ENCODE results near the gene AUTS2. TPM values are rescaled to one million over a fixed set of nuclear protein-coding genes. Genes with fewer than 3 reads are reported as not detected.
A peak's percentile ranks its signal among the peaks of the same experiment; 100 is the strongest.

The AUTS2 gene
- total RNA-seq, 1 experiment from 2014 or later: 38.5 TPM

GRCh38 chr7:70408477-70408876, 810.2 kb downstream of the AUTS2 start:
- no peaks in the 10 kb centered on the region for H4K20me1 ChIP-seq (ENCODE audit: insufficient read depth, low read depth, low read length)
- peak overlapping the region; percentile 53 for H3K9ac ChIP-seq (ENCODE audit: low read length)
- H3K4me3 ChIP-seq (ENCODE audit: low read length): peak overlapping the region; percentile 7
- H3K27ac ChIP-seq (ENCODE audit: low read length): peak overlapping the region; percentile 94
- H3K4me2 ChIP-seq (ENCODE audit: low read depth, low read length, poor library complexity, severe bottlenecking): peak overlapping the region; percentile 54
- no peaks in the 10 kb centered on the region for H3K9me2 ChIP-seq (replicated peaks; ENCODE audit: insufficient read depth, low read length)
- H3K36me3 ChIP-seq (ENCODE audit: insufficient read depth, low read length): no peaks in the 10 kb centered on the region
- no peaks in the 10 kb centered on the region for H3K79me2 ChIP-seq (ENCODE audit: low read length)
- DNase-seq: peak; percentile 82
- H2AFZ ChIP-seq (ENCODE audit: low read length): peak overlapping the region; percentile 74
- peaks cover 86% of the 10 kb centered on the region for H3K4me1 ChIP-seq (ENCODE audit: low read length)
- no peaks in the 10 kb centered on the region for H3K9me3 ChIP-seq (ENCODE audit: low read length)
- H3K27me3 ChIP-seq (ENCODE audit: low read length): no peaks in the 10 kb centered on the region

- Histone ChIP-seq H4K20me1 (ENCODE audit: insufficient read depth, low read depth, low read length) (no peaks in the 10 kb centered on the region), H3K36me3 (ENCODE audit: insufficient read depth, low read length) (no peaks in the 10 kb centered on the region), H3K27ac (ENCODE audit: low read length) (peak overlapping the region; percentile 94), H3K4me3 (ENCODE audit: low read length) (peak overlapping the region; percentile 7), H3K9ac (ENCODE audit: low read length) (peak overlapping the region; percentile 53), H3K9me2 (replicated peaks; ENCODE audit: insufficient read depth, low read length) (no peaks in the 10 kb centered on the region), H3K27me3 (ENCODE audit: low read length) (no peaks in the 10 kb centered on the region), H3K4me1 (ENCODE audit: low read length) (peaks cover 85% of the 10 kb centered on the region), H3K4me2 (ENCODE audit: low read depth, low read length, poor library complexity, severe bottlenecking) (peak overlapping the region; percentile 54), H3K9me3 (ENCODE audit: low read length) (no peaks in the 10 kb centered on the region), H2AFZ (ENCODE audit: low read length) (peak overlapping the region; percentile 74; the same call in 1 of the 2 replicates), H3K79me2 (ENCODE audit: low read length) (no peaks in the 10 kb centered on the region)
- DNase-seq: no peak
Measured at GRCh38 chr7:70408891-70409290, 810.6 kb downstream of the AUTS2 start.

GRCh38 chr7:70410134-70410750, 812.0 kb downstream of the AUTS2 start:
- Histone ChIP-seq H3K9me2 (replicated peaks; ENCODE audit: insufficient read depth, low read length) (no peaks in the 10 kb centered on the region), H3K27me3 (ENCODE audit: low read length) (no peaks in the 10 kb centered on the region), H4K20me1 (ENCODE audit: insufficient read depth, low read depth, low read length) (no peaks in the 10 kb centered on the region), H3K79me2 (ENCODE audit: low read length) (no peaks in the 10 kb centered on the region), H3K27ac (ENCODE audit: low read length) (peak overlapping the region; percentile 94), H3K4me1 (ENCODE audit: low read length) (peaks cover 85% of the 10 kb centered on the region), H2AFZ (ENCODE audit: low read length) (no peak overlapping the region), H3K36me3 (ENCODE audit: insufficient read depth, low read length) (no peaks in the 10 kb centered on the region), H3K9ac (ENCODE audit: low read length) (peak overlapping the region; percentile 53), H3K4me2 (ENCODE audit: low read depth, low read length, poor library complexity, severe bottlenecking) (peak overlapping the region; percentile 54), H3K9me3 (ENCODE audit: low read length) (no peaks in the 10 kb centered on the region), H3K4me3 (ENCODE audit: low read length) (no peak overlapping the region)
- DNase-seq: peak; percentile 92

GRCh38 chr7:70414368-70414767, 816.1 kb downstream of the AUTS2 start:
- Histone ChIP-seq H3K9me3 (ENCODE audit: low read length) (no peaks in the 10 kb centered on the region), H3K79me2 (ENCODE audit: low read length) (no peaks in the 10 kb centered on the region), H3K4me1 (ENCODE audit: low read length) (peaks cover 85% of the 10 kb centered on the region), H3K4me2 (ENCODE audit: low read depth, low read length, poor library complexity, severe bottlenecking) (peak overlapping the region; percentile 68), H3K4me3 (ENCODE audit: low read length) (peak overlapping the region; percentile 6; the same call in 1 of the 2 replicates), H2AFZ (ENCODE audit: low read length) (0 out of 2 replicates have a peak overlapping the region, but pooled peaks have one; percentile 10), H3K9me2 (replicated peaks; ENCODE audit: insufficient read depth, low read length) (no peaks in the 10 kb centered on the region), H4K20me1 (ENCODE audit: insufficient read depth, low read depth, low read length) (no peaks in the 10 kb centered on the region), H3K9ac (ENCODE audit: low read length) (peak overlapping the region; percentile 72), H3K36me3 (ENCODE audit: insufficient read depth, low read length) (no peaks in the 10 kb centered on the region), H3K27me3 (ENCODE audit: low read length) (no peaks in the 10 kb centered on the region), H3K27ac (ENCODE audit: low read length) (peak overlapping the region; percentile 97)
- DNase-seq: peak; percentile 61

GRCh38 chr7:70415179-70415972, 817.1 kb downstream of the AUTS2 start:
- peaks cover 85% of the 10 kb centered on the region for H3K4me1 ChIP-seq (ENCODE audit: low read length)
- H3K9me2 ChIP-seq (replicated peaks; ENCODE audit: insufficient read depth, low read length): no peaks in the 10 kb centered on the region
- H3K27ac ChIP-seq (ENCODE audit: low read length): peak overlapping the region; percentile 97
- peak overlapping the region; percentile 72 for H3K9ac ChIP-seq (ENCODE audit: low read length)
- H3K4me3 ChIP-seq (ENCODE audit: low read length): peak overlapping the region; percentile 32
- peak overlapping the region; percentile 25; the same call in 1 of the 2 replicates for H2AFZ ChIP-seq (ENCODE audit: low read length)
- H4K20me1 ChIP-seq (ENCODE audit: insufficient read depth, low read depth, low read length): no peaks in the 10 kb centered on the region
- H3K27me3 ChIP-seq (ENCODE audit: low read length): no peaks in the 10 kb centered on the region
- no peaks in the 10 kb centered on the region for H3K79me2 ChIP-seq (ENCODE audit: low read length)
- no peaks in the 10 kb centered on the region for H3K9me3 ChIP-seq (ENCODE audit: low read length)
- no peaks in the 10 kb centered on the region for H3K36me3 ChIP-seq (ENCODE audit: insufficient read depth, low read length)
- peak; percentile 72 for DNase-seq
- peak overlapping the region; percentile 68 for H3K4me2 ChIP-seq (ENCODE audit: low read depth, low read length, poor library complexity, severe bottlenecking)

- Histone ChIP-seq H3K9ac (ENCODE audit: low read length) (peak overlapping the region; percentile 72), H3K27me3 (ENCODE audit: low read length) (no peaks in the 10 kb centered on the region), H3K9me2 (replicated peaks; ENCODE audit: insufficient read depth, low read length) (no peaks in the 10 kb centered on the region), H3K4me2 (ENCODE audit: low read depth, low read length, poor library complexity, severe bottlenecking) (peak overlapping the region; percentile 68), H3K79me2 (ENCODE audit: low read length) (no peaks in the 10 kb centered on the region), H4K20me1 (ENCODE audit: insufficient read depth, low read depth, low read length) (no peaks in the 10 kb centered on the region), H3K9me3 (ENCODE audit: low read length) (no peaks in the 10 kb centered on the region), H3K27ac (ENCODE audit: low read length) (peak overlapping the region; percentile 97), H3K4me3 (ENCODE audit: low read length) (peak overlapping the region; percentile 32), H3K36me3 (ENCODE audit: insufficient read depth, low read length) (no peaks in the 10 kb centered on the region), H3K4me1 (ENCODE audit: low read length) (peaks cover 87% of the 10 kb centered on the region), H2AFZ (ENCODE audit: low read length) (no peak overlapping the region)
- peak; percentile 94 for DNase-seq
Measured at GRCh38 chr7:70416347-70416985, 818.2 kb downstream of the AUTS2 start.

- no peaks in the 10 kb centered on the region for H3K79me2 ChIP-seq (ENCODE audit: low read length)
- no peaks in the 10 kb centered on the region for H3K9me2 ChIP-seq (replicated peaks; ENCODE audit: insufficient read depth, low read length)
- H3K36me3 ChIP-seq (ENCODE audit: insufficient read depth, low read length): no peaks in the 10 kb centered on the region
- H3K9ac ChIP-seq (ENCODE audit: low read length): peak overlapping the region; percentile 72
- peak; percentile 86 for DNase-seq
- H3K9me3 ChIP-seq (ENCODE audit: low read length): no peaks in the 10 kb centered on the region
- peak overlapping the region; percentile 68 for H3K4me2 ChIP-seq (ENCODE audit: low read depth, low read length, poor library complexity, severe bottlenecking)
- H4K20me1 ChIP-seq (ENCODE audit: insufficient read depth, low read depth, low read length): no peaks in the 10 kb centered on the region
- peak overlapping the region; percentile 32; the same call in 1 of the 2 replicates for H3K4me3 ChIP-seq (ENCODE audit: low read length)
- no peak overlapping the region for H2AFZ ChIP-seq (ENCODE audit: low read length)
- H3K4me1 ChIP-seq (ENCODE audit: low read length): peaks cover 92% of the 10 kb centered on the region
- H3K27ac ChIP-seq (ENCODE audit: low read length): peak overlapping the region; percentile 97
- H3K27me3 ChIP-seq (ENCODE audit: low read length): no peaks in the 10 kb centered on the region
Measured at GRCh38 chr7:70416986-70417655, 818.8 kb downstream of the AUTS2 start.

Data from Karpas-422 (cell line).